HepG2 (cell line): ENCODE measurements around the gene LIN28B. TPM values are rescaled to one million over a fixed set of nuclear protein-coding genes. Genes with fewer than 3 reads are reported as not detected.
A peak's percentile ranks its signal among the peaks of the same experiment; 100 is the strongest.

ENCODE experiments used
- ELF1 ChIP-seq: sonication (generic); formaldehyde crosslinking; IDR thresholded peaks from 2 replicates; pipeline ENCODE4 v1.4.0; 2020; ENCODE audit warnings: missing genetic modification reagents
- ELF3 ChIP-seq: IDR thresholded peaks from 2 replicates; pipeline ENCODE4 v1.6.1; 2016; ENCODE audit warnings: missing genetic modification reagents, missing compliant biosample characterization
- GATA4 ChIP-seq: sonication (generic); IDR thresholded peaks from 2 replicates; pipeline ENCODE4 v1.6.1; 2016; ENCODE audit warnings: antibody characterized with exemption, low read depth, borderline replicate concordance
- GTF3A ChIP-seq: sonication (generic); formaldehyde crosslinking; conservative IDR thresholded peaks from 2 replicates; pipeline ENCODE4 v1.4.0; 2020; ENCODE audit warnings: mild to moderate bottlenecking, missing genetic modification reagents
- HDAC6 ChIP-seq: fragments of 200-600 bp; sonication (generic); IDR thresholded peaks from 2 replicates; pipeline ENCODE4 v1.7.0; 2017; ENCODE audit warnings: mild to moderate bottlenecking, antibody characterized with exemption, low read length, low read depth
- KMT2B ChIP-seq: IDR thresholded peaks from 2 replicates; pipeline ENCODE4 v1.6.1; 2016; ENCODE audit warnings: missing genetic modification reagents, missing compliant biosample characterization
- MXD1 ChIP-seq: sonication (generic); formaldehyde crosslinking; IDR thresholded peaks from 2 replicates; pipeline ENCODE4 v1.4.0; 2020; ENCODE audit warnings: mild to moderate bottlenecking, missing genetic modification reagents
- MZF1 ChIP-seq: sonication (generic); formaldehyde crosslinking; IDR thresholded peaks from 2 replicates; pipeline ENCODE4 v1.8.1; 2023; ENCODE audit warnings: mild to moderate bottlenecking, missing genetic modification reagents, borderline replicate concordance
- NFKBIZ ChIP-seq: IDR thresholded peaks from 2 replicates; pipeline ENCODE4 v1.6.1; 2018; ENCODE audit warnings: missing genetic modification reagents, missing compliant biosample characterization
- TCF7 ChIP-seq: sonication (generic); IDR thresholded peaks from 2 replicates; pipeline ENCODE4 v1.6.1; 2016; ENCODE audit warnings: antibody characterized with exemption, low read depth
- THRA ChIP-seq: sonication (generic); formaldehyde crosslinking; IDR thresholded peaks from 2 replicates; pipeline ENCODE4 v1.4.0; 2020; ENCODE audit warnings: missing genetic modification reagents, borderline replicate concordance
- TRAFD1 ChIP-seq: sonication (generic); formaldehyde crosslinking; IDR thresholded peaks from 2 replicates; pipeline ENCODE4 v1.5.1; 2020; ENCODE audit warnings: missing genetic modification reagents, mild to moderate bottlenecking, borderline replicate concordance
- ZBTB10 ChIP-seq: sonication (generic); formaldehyde crosslinking; IDR thresholded peaks from 2 replicates; pipeline ENCODE4 v1.4.0; 2020; ENCODE audit warnings: missing genetic modification reagents, borderline replicate concordance
- ZBTB14 ChIP-seq: sonication (generic); formaldehyde crosslinking; IDR thresholded peaks from 2 replicates; pipeline ENCODE4 v1.4.0; 2020; ENCODE audit warnings: missing genetic modification reagents
- ZBTB44 ChIP-seq: sonication (generic); formaldehyde crosslinking; IDR thresholded peaks from 2 replicates; pipeline ENCODE4 v1.4.0; 2020; ENCODE audit warnings: missing genetic modification reagents
- ZFX ChIP-seq: sonication (generic); formaldehyde crosslinking; IDR thresholded peaks from 2 replicates; pipeline ENCODE4 v1.4.0; 2020; ENCODE audit warnings: mild to moderate bottlenecking, low read depth, missing genetic modification reagents, moderate library complexity
- ZNF496 ChIP-seq: sonication (generic); formaldehyde crosslinking; IDR thresholded peaks from 2 replicates; pipeline ENCODE4 v1.8.1; 2023; ENCODE audit warnings: mild to moderate bottlenecking, moderate library complexity, missing genetic modification reagents; ENCODE audit not compliant: insufficient replicate concordance
- ZNF501 ChIP-seq: sonication (generic); formaldehyde crosslinking; IDR thresholded peaks from 2 replicates; pipeline ENCODE4 v1.5.1; 2020; ENCODE audit warnings: mild to moderate bottlenecking, moderate library complexity, missing genetic modification reagents
- ZNF550 ChIP-seq: sonication (generic); formaldehyde crosslinking; IDR thresholded peaks from 2 replicates; pipeline ENCODE4 v1.4.0; 2020; ENCODE audit warnings: mild to moderate bottlenecking, missing genetic modification reagents, borderline replicate concordance
- polyA plus RNA-seq, 8 experiments: library from polyadenylated mRNA; depleted of rRNA in 3 of 8; stranded (reverse) in 7 of 8; unstranded in 1 of 8; fragments of >200 nt; fragmentation: Illumina TruSeq in 4 of 8; extraction: Trizol in 4 of 8; gene quantifications; 2 replicates each; pipeline versions ENCODE4 v1.2.1 to v1.2.3, GENCODE V29; 2011 to 2016; ENCODE audit warnings: low read depth in 4 of 8, missing spikeins in 1 of 8, mixed read lengths in 1 of 8; ENCODE audit not compliant: insufficient read depth in 1 of 8
- total RNA-seq, 5 experiments: library from RNA; depleted of rRNA; stranded (reverse); fragments of >200 nt; fragmentation: Illumina TruSeq; extraction: Trizol; gene quantifications; 2 replicates each; pipeline ENCODE4 v1.2.3, GENCODE V29; 2016; ENCODE audit warnings: low read depth in 1 of 5

The LIN28B gene
- total and polyA plus RNA-seq, 2 of the 13 experiments (the other 11 are each of a cell fraction or from before 2014, with no cell fraction given) = 14.5 to 56.8 TPM

- no peak for TF ChIP-seq TRAFD1 (CRISPR knock-in tag)
- TF ChIP-seq ELF1 (CRISPR knock-in tag) = peak; percentile 86
- peak; percentile 77 for TF ChIP-seq ZBTB14 (CRISPR knock-in tag)
- TF ChIP-seq HDAC6 = no peak
- peak; percentile 44; the same call in 1 of the 2 replicates for TF ChIP-seq THRA (CRISPR knock-in tag)
- peak; percentile 59; the same call in 1 of the 2 replicates for TF ChIP-seq ZBTB44 (CRISPR knock-in tag)
- peak; percentile 37; the same call in 1 of the 2 replicates for TF ChIP-seq ZFX (CRISPR knock-in tag)
- TF ChIP-seq TCF7 = no peak
- no peak for TF ChIP-seq ZNF496 (CRISPR knock-in tag)
- no peak for TF ChIP-seq ZNF550 (CRISPR knock-in tag)
- TF ChIP-seq ELF3 (CRISPR knock-in tag) = peak; percentile 64
- peak; percentile 75 for TF ChIP-seq MXD1 (CRISPR knock-in tag)
- peak; percentile 23; the same call in 1 of the 2 replicates for TF ChIP-seq NFKBIZ (CRISPR knock-in tag)
- TF ChIP-seq ZBTB10 (CRISPR knock-in tag) = peak; percentile 93; the same call in 1 of the 2 replicates
- no peak for TF ChIP-seq MZF1 (CRISPR knock-in tag)
- TF ChIP-seq ZNF501 = peak; percentile 58; the same call in 1 of the 2 replicates
- peak; percentile 77; the same call in 1 of the 2 replicates for TF ChIP-seq KMT2B (CRISPR knock-in tag)
- TF ChIP-seq GTF3A (CRISPR knock-in tag) = 0 out of 2 replicates have a peak, but pooled peaks have one; percentile 45
- TF ChIP-seq GATA4 = no peak
These were observed 15.8 kb upstream of the LIN28B start (continued) for GRCh38 chr6:104940893-104941728.
